ENCODE measurements around the gene ABCB1. TPM values are rescaled to one million over a fixed set of nuclear protein-coding genes. Genes with fewer than 3 reads are reported as not detected.
"Not testable (repeated sequence)": the region's sequence is repeated elsewhere in the genome, so short reads cannot be mapped to it uniquely, and the experiment has no call there.

ABCB1 gene
- total RNA-seq, 2 experiments from 2014 or later, result 4.5 to 4.9 TPM

GRCh38 chr7:87575521-87575920 lies 25.2 kb downstream of the ABCB1 start:
- H3K9me3 Mint-ChIP-seq (ENCODE audit: low read depth), result peaks cover 3% of the 10 kb centered on the region
- ChIA-PET POLR2A (no interaction called here), CTCF (interaction anchor here (0.6 to 1.4 kb wide), 4 partner anchors 9 to 651 kb away, joined by 3 read pairs; no protein-coding TSS in a partner anchor)
- no peaks in the 10 kb centered on the region for H3K27me3 Mint-ChIP-seq
- H3K4me1 Mint-ChIP-seq, result peaks cover 27% of the 10 kb centered on the region
- H3K4me3 Mint-ChIP-seq, result no peak overlapping the region
- no peak overlapping the region for H3K27ac Mint-ChIP-seq
- peaks cover 8% of the 10 kb centered on the region for H3K36me3 Mint-ChIP-seq (ENCODE audit: low read depth)
- no peak for DNase-seq
- ATAC-seq, result no peak
- intact Hi-C loops (cut with DNase I, micrococcal nuclease), result loop anchor here (2.0 to 10.0 kb wide), 4 partner anchors 23 to 53 kb away; partner anchors contain the start of genes RUNDC3B (in 2 of the 2) and ABCB1 (in 1 of the 2)

- Mint-ChIP-seq H3K4me3 (no peak overlapping the region), H3K27ac (peak overlapping the region; percentile 44), H3K27me3 (no peaks in the 10 kb centered on the region), H3K9me3 (ENCODE audit: low read depth) (peaks cover 3% of the 10 kb centered on the region), H3K36me3 (ENCODE audit: low read depth) (peaks cover 4% of the 10 kb centered on the region), H3K4me1 (peaks cover 27% of the 10 kb centered on the region)
- intact Hi-C loops (cut with DNase I, micrococcal nuclease), result loop anchor here (2.0 to 10.0 kb wide), 5 partner anchors 24 to 303 kb away; partner anchors contain the start of genes RUNDC3B (in 2 of the 2), ABCB1 (in 1 of the 2), DBF4 (in 1 of the 2) and SLC25A40 (in 1 of the 2)
- DNase-seq (peak; percentile 13), ATAC-seq (peak; percentile 92)
- CTCF ChIA-PET, result interaction anchor here (1.4 kb wide), 1 partner anchor 42 kb away, joined by 4 read pairs; no protein-coding TSS in a partner anchor
- POLR2A ChIA-PET, result no interaction called here
Observed at GRCh38 chr7:87574630-87575029, 26.1 kb downstream of the ABCB1 start.

GRCh38 chr7:87572513-87572912 lies 28.2 kb downstream of the ABCB1 start:
- H3K4me3 Mint-ChIP-seq; DNase-seq; ATAC-seq; H3K27ac Mint-ChIP-seq; H3K36me3 Mint-ChIP-seq (ENCODE audit: low read depth); H3K9me3 Mint-ChIP-seq (ENCODE audit: low read depth); POLR2A ChIA-PET; H3K27me3 Mint-ChIP-seq: not testable (repeated sequence)
- peaks cover 27% of the 10 kb centered on the region for H3K4me1 Mint-ChIP-seq
- intact Hi-C loops (cut with DNase I, micrococcal nuclease), result loop anchor here (5.0 to 10.0 kb wide), 2 partner anchors 52 to 305 kb away; partner anchors contain the start of genes DBF4 (in 1 of the 2), RUNDC3B (in 1 of the 2) and SLC25A40 (in 1 of the 2)
- CTCF ChIA-PET, result interaction anchor here (0.8 kb wide), 1 partner anchor 25 kb away, joined by 3 read pairs; no protein-coding TSS in a partner anchor

- peaks cover 21% of the 10 kb centered on the region for H3K4me1 Mint-ChIP-seq
- ChIA-PET CTCF (interaction anchor here (1.0 kb wide), 1 partner anchor 22 kb away, joined by 4 read pairs; no protein-coding TSS in a partner anchor), POLR2A (no interaction called here)
- intact Hi-C loops (cut with DNase I, micrococcal nuclease), result loop anchor here (5.0 to 10.0 kb wide), 2 partner anchors 55 to 307 kb away; partner anchors contain the start of genes DBF4 (in 1 of the 2), RUNDC3B (in 1 of the 2) and SLC25A40 (in 1 of the 2)
- no peaks in the 10 kb centered on the region for H3K27me3 Mint-ChIP-seq
- peaks cover 8% of the 10 kb centered on the region for H3K36me3 Mint-ChIP-seq (ENCODE audit: low read depth)
- H3K9me3 Mint-ChIP-seq (ENCODE audit: low read depth), result peaks cover 3% of the 10 kb centered on the region
- ATAC-seq, result no peak
- DNase-seq, result no peak
- no peak overlapping the region for H3K27ac Mint-ChIP-seq
- no peak overlapping the region for H3K4me3 Mint-ChIP-seq
Observed at GRCh38 chr7:87570178-87570577, 30.5 kb downstream of the ABCB1 start.

GRCh38 chr7:87567052-87567451 lies 33.6 kb downstream of the ABCB1 start:
- ATAC-seq (no peak), DNase-seq (no peak)
- Mint-ChIP-seq H3K27me3 (no peaks in the 10 kb centered on the region), H3K9me3 (ENCODE audit: low read depth) (no peaks in the 10 kb centered on the region), H3K27ac (no peak overlapping the region), H3K4me1 (peaks cover 8% of the 10 kb centered on the region), H3K4me3 (no peak overlapping the region), H3K36me3 (ENCODE audit: low read depth) (peaks cover 6% of the 10 kb centered on the region)
- ChIA-PET POLR2A (no interaction called here), CTCF (no interaction called here)
- intact Hi-C loops (cut with DNase I, micrococcal nuclease), result no loop called here

GRCh38 chr7:87566311-87566900 lies 34.3 kb downstream of the ABCB1 start:
- peaks cover 6% of the 10 kb centered on the region for H3K36me3 Mint-ChIP-seq (ENCODE audit: low read depth)
- no peak for ATAC-seq
- no peak for DNase-seq
- H3K27ac Mint-ChIP-seq, result no peak overlapping the region
- ChIA-PET POLR2A (no interaction called here), CTCF (interaction anchor here (0.7 kb wide), 2 partner anchors 63 to 523 kb away, joined by 3 to 4 read pairs; no protein-coding TSS in a partner anchor)
- no peak overlapping the region for H3K4me3 Mint-ChIP-seq
- intact Hi-C loops (cut with DNase I, micrococcal nuclease), result no loop called here
- peaks cover 8% of the 10 kb centered on the region for H3K4me1 Mint-ChIP-seq
- no peaks in the 10 kb centered on the region for H3K9me3 Mint-ChIP-seq (ENCODE audit: low read depth)
- no peaks in the 10 kb centered on the region for H3K27me3 Mint-ChIP-seq

- Mint-ChIP-seq H3K9me3 (ENCODE audit: low read depth) (no peaks in the 10 kb centered on the region), H3K27me3 (no peaks in the 10 kb centered on the region), H3K36me3 (ENCODE audit: low read depth) (peaks cover 6% of the 10 kb centered on the region), H3K27ac (no peak overlapping the region), H3K4me1 (peaks cover 4% of the 10 kb centered on the region), H3K4me3 (no peak overlapping the region)
- POLR2A ChIA-PET, result no interaction called here
- no peak for ATAC-seq
- DNase-seq, result no peak
- intact Hi-C loops (cut with DNase I, micrococcal nuclease), result no loop called here
- CTCF ChIA-PET, result interaction anchor here (0.7 kb wide), 2 partner anchors 16 to 524 kb away, joined by 3 to 4 read pairs; no protein-coding TSS in a partner anchor
Observed at GRCh38 chr7:87565877-87566276, 34.8 kb downstream of the ABCB1 start.

- ChIA-PET CTCF (interaction anchor here (0.5 to 1.5 kb wide), 2 partner anchors 22 to 447 kb away, joined by 3 to 4 read pairs; no protein-coding TSS in a partner anchor), POLR2A (no interaction called here)
- DNase-seq (peak; percentile 46), ATAC-seq (peak; percentile 72)
- H3K27ac Mint-ChIP-seq, result no peak overlapping the region
- H3K36me3 Mint-ChIP-seq (ENCODE audit: low read depth), result peaks cover 6% of the 10 kb centered on the region
- H3K9me3 Mint-ChIP-seq (ENCODE audit: low read depth), result no peaks in the 10 kb centered on the region
- no peak overlapping the region for H3K4me3 Mint-ChIP-seq
- H3K27me3 Mint-ChIP-seq, result no peaks in the 10 kb centered on the region
- peaks cover 4% of the 10 kb centered on the region for H3K4me1 Mint-ChIP-seq
- intact Hi-C loops (cut with DNase I, micrococcal nuclease), result no loop called here
Observed at GRCh38 chr7:87564296-87564963, 36.3 kb downstream of the ABCB1 start.

- Mint-ChIP-seq H3K9me3 (ENCODE audit: low read depth) (no peaks in the 10 kb centered on the region), H3K4me1 (peaks cover 4% of the 10 kb centered on the region), H3K27ac (no peak overlapping the region), H3K4me3 (no peak overlapping the region), H3K36me3 (ENCODE audit: low read depth) (peaks cover 4% of the 10 kb centered on the region), H3K27me3 (no peaks in the 10 kb centered on the region)
- DNase-seq (no peak), ATAC-seq (no peak)
- CTCF ChIA-PET, result interaction anchor here (1.5 kb wide), 1 partner anchor 22 kb away, joined by 3 read pairs; no protein-coding TSS in a partner anchor
- intact Hi-C loops (cut with DNase I, micrococcal nuclease), result no loop called here
- POLR2A ChIA-PET, result no interaction called here
Observed at GRCh38 chr7:87561702-87562101, 39.0 kb downstream of the ABCB1 start.

GRCh38 chr7:87561102-87561501 lies 39.6 kb downstream of the ABCB1 start:
- no peak for ATAC-seq
- H3K9me3 Mint-ChIP-seq (ENCODE audit: low read depth), result no peaks in the 10 kb centered on the region
- ChIA-PET CTCF (no interaction called here), POLR2A (no interaction called here)
- peaks cover 4% of the 10 kb centered on the region for H3K4me1 Mint-ChIP-seq
- no peak for DNase-seq
- peaks cover 4% of the 10 kb centered on the region for H3K36me3 Mint-ChIP-seq (ENCODE audit: low read depth)
- H3K27me3 Mint-ChIP-seq, result no peaks in the 10 kb centered on the region
- intact Hi-C loops (cut with DNase I, micrococcal nuclease), result no loop called here
- H3K4me3 Mint-ChIP-seq, result no peak overlapping the region
- no peak overlapping the region for H3K27ac Mint-ChIP-seq

- Mint-ChIP-seq H3K27ac (no peak overlapping the region), H3K4me1 (no peaks in the 10 kb centered on the region), H3K36me3 (ENCODE audit: low read depth) (peaks cover 2% of the 10 kb centered on the region), H3K9me3 (ENCODE audit: low read depth) (no peaks in the 10 kb centered on the region), H3K27me3 (no peaks in the 10 kb centered on the region), H3K4me3 (no peak overlapping the region)
- ATAC-seq (no peak), DNase-seq (no peak)
- intact Hi-C loops (cut with DNase I, micrococcal nuclease), result no loop called here
- ChIA-PET CTCF (no interaction called here), POLR2A (no interaction called here)
Observed at GRCh38 chr7:87552351-87552900, 48.3 kb downstream of the ABCB1 start.
